PC-3 (cell line): Measurements from ENCODE around the gene SH3BP5. TPM values are rescaled to one million over a fixed set of nuclear protein-coding genes. Genes with fewer than 3 reads are reported as not detected.

Experiments
- ATAC-seq: fragments of 200-7000 bp; cut with Tn5 transposase; 2 replicates; pipeline ENCODE4 v1.9.1; 2020; ENCODE audit warnings: mild to moderate bottlenecking, moderate library complexity
- BruUV-seq: library from RNA; stranded (reverse); fragments of 400-500 nt; replicated peaks from 2 replicates; lab custom pipeline; 2021; lab: Mats Ljungman, UMichigan
- CTCF ChIA-PET: fragments of 300-600 bp; sonication (Branson Sonifier 250); formaldehyde crosslinking; loops from one replicate; lab custom pipeline; 2022; ENCODE audit warnings: antibody characterized with exemption; lab: Charles Lee
- POLR2A ChIA-PET: fragments of 300-600 bp; sonication (Branson Sonifier 250); formaldehyde crosslinking; loops from one replicate; lab custom pipeline; 2022; ENCODE audit warnings: antibody characterized with exemption; ENCODE audit not compliant: unreplicated experiment; lab: Charles Lee
- DNase-seq: peaks from one replicate; pipeline ENCODE4 v3.0.0-alpha.2; 2015
- H2AFZ ChIP-seq: fragments of 300-600 bp; sonication (generic); 2 replicates; pipeline ENCODE4 v1.6.0; 2016; ENCODE audit warnings: antibody characterized with exemption, low read length
- H3F3A ChIP-seq: fragments of 300-600 bp; sonication (generic); one replicate; pipeline ENCODE4 v1.6.0; 2017; ENCODE audit warnings: antibody characterized with exemption, low read length, control low read depth, mild to moderate bottlenecking; ENCODE audit not compliant: unreplicated experiment
- H3K27ac ChIP-seq: fragments of 300-600 bp; sonication (generic); 2 replicates; pipeline ENCODE4 v1.5.1; 2016; ENCODE audit warnings: mild to moderate bottlenecking, low read length
- H3K27me3 ChIP-seq: fragments of 300-600 bp; sonication (generic); 2 replicates; pipeline ENCODE4 v1.6.1; 2016; ENCODE audit warnings: low read length, mixed read lengths
- H3K36me3 ChIP-seq: fragments of 300-600 bp; sonication (generic); 2 replicates; pipeline ENCODE4 v1.6.1; 2016; ENCODE audit warnings: low read depth, mixed run types, low read length, mixed read lengths
- H3K4me1 ChIP-seq: fragments of 300-600 bp; sonication (generic); 2 replicates; pipeline ENCODE4 v1.5.1; 2016; ENCODE audit warnings: low read length; ENCODE audit not compliant: insufficient read depth
- H3K4me2 ChIP-seq: fragments of 300-600 bp; sonication (generic); 2 replicates; pipeline ENCODE4 v1.6.0; 2016; ENCODE audit warnings: low read length
- H3K4me3 ChIP-seq: fragments of 300-600 bp; sonication (generic); 2 replicates; pipeline ENCODE4 v1.5.1; 2016; ENCODE audit warnings: mild to moderate bottlenecking, low read length, mixed read lengths
- H3K79me2 ChIP-seq: fragments of 300-600 bp; sonication (generic); 2 replicates; pipeline ENCODE4 v1.6.1; 2017; ENCODE audit warnings: low read length, mixed read lengths
- H3K9ac ChIP-seq: fragments of 300-600 bp; sonication (generic); 2 replicates; pipeline ENCODE4 v1.6.0; 2016; ENCODE audit warnings: mild to moderate bottlenecking, low read length
- H3K9me2 ChIP-seq: fragments of 300-600 bp; sonication (generic); replicated peaks from 2 replicates; pipeline ENCODE4 v1.6.1; 2016; ENCODE audit warnings: mixed run types, low read length, mixed read lengths
- H3K9me3 ChIP-seq: fragments of 300-600 bp; sonication (generic); 2 replicates; pipeline ENCODE4 v1.6.1; 2016; ENCODE audit warnings: low read length, mixed read lengths
- H4K20me1 ChIP-seq: fragments of 300-600 bp; sonication (generic); 2 replicates; pipeline ENCODE4 v1.6.1; 2016; ENCODE audit warnings: low read length, mixed read lengths
- CTCF ChIP-seq: fragments of 300-600 bp; sonication (generic); conservative IDR thresholded peaks from 2 replicates; pipeline ENCODE4 v1.5.1; 2017; ENCODE audit warnings: antibody characterized with exemption, low read depth, mild to moderate bottlenecking, low read length
- EZH2 ChIP-seq: fragments of 300-600 bp; sonication (generic); IDR thresholded peaks from one replicate; pipeline ENCODE4 v1.6.1; 2017; ENCODE audit warnings: antibody characterized with exemption, mild to moderate bottlenecking, low read length; ENCODE audit not compliant: unreplicated experiment
- EZH2phosphoT487 ChIP-seq: fragments of 300-600 bp; sonication (generic); IDR thresholded peaks from 2 replicates; pipeline ENCODE4 v1.6.1; 2018; ENCODE audit warnings: mild to moderate bottlenecking, antibody characterized with exemption, low read length, borderline replicate concordance
- intact Hi-C: fragments of 100-400 bp; cut with micrococcal nuclease; formaldehyde crosslinking; loops from 2 replicates; pipeline ENCODE4 v1.9.0; 2023
- total RNA-seq: library from RNA; depleted of rRNA; stranded (reverse); fragments of >200 nt; gene quantifications from 2 replicates; pipeline ENCODE4 v1.2.3, GENCODE V29; 2014

Gene SH3BP5
- total RNA-seq, 1 experiment from 2014 or later: 21.2 TPM

DNA sequence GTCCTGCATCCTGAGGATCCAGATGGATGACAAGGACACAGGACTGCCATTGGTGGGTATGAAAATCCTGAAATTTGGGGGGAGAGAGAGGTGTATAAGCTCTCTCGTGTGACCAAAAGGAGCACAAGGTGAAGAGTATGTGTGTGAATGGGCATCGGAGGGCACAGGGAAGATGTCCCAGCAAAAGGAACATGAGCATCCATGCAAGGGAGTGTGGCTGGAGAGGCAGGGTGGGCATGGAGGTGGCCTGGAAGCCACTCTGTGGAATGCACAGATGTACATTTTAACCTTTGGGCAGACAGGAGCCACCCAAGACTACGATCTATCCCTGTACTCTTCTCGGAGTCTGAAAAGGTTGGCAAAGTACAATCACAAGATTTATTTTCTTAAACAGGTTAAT, 71.9 kb downstream of the SH3BP5 start:
- Histone ChIP-seq H3K9me2 (no peaks in the 10 kb centered on the region), H4K20me1 (no peaks in the 10 kb centered on the region), H3K27me3 (no peaks in the 10 kb centered on the region), H2AFZ (no peak overlapping the region), H3K79me2 (no peaks in the 10 kb centered on the region), H3K4me1 (no peaks in the 10 kb centered on the region), H3K4me3 (no peak overlapping the region), H3F3A (no peaks in the 10 kb centered on the region), H3K9ac (no peak overlapping the region), H3K36me3 (peaks cover 31% of the 10 kb centered on the region), H3K4me2 (no peak overlapping the region), H3K9me3 (no peaks in the 10 kb centered on the region), H3K27ac (no peak overlapping the region)
- no TSS peak for BruUV-seq
- TF ChIP-seq CTCF (no peak), EZH2 (no peak), EZH2phosphoT487 (no peak)
- CTCF ChIA-PET: no interaction called here
- ATAC-seq: no peak
- POLR2A ChIA-PET: interaction anchor here (0.5 kb wide), 1 partner anchor 72 kb away, joined by 5 read pairs; the partner anchor contains the start of gene SH3BP5
- intact Hi-C loops: loop anchor here (5.0 kb wide), 1 partner anchor 153 kb away; no protein-coding TSS in a partner anchor
- DNase-seq: no peak

GRCh38 chr3:15258720-15259119, 73.7 kb downstream of the SH3BP5 start:
- Histone ChIP-seq H3K9me2 (no peaks in the 10 kb centered on the region), H3K4me1 (no peaks in the 10 kb centered on the region), H3K9ac (no peak overlapping the region), H4K20me1 (no peaks in the 10 kb centered on the region), H3K79me2 (no peaks in the 10 kb centered on the region), H3K27me3 (no peaks in the 10 kb centered on the region), H3K27ac (no peak overlapping the region), H3K4me3 (no peak overlapping the region), H3K4me2 (no peak overlapping the region), H2AFZ (no peak overlapping the region), H3K9me3 (no peaks in the 10 kb centered on the region), H3K36me3 (peaks cover 36% of the 10 kb centered on the region), H3F3A (no peaks in the 10 kb centered on the region)
- ChIA-PET CTCF (no interaction called here), POLR2A (no interaction called here)
- ATAC-seq (no peak), DNase-seq (no peak)
- no peak for TF ChIP-seq CTCF
- no peak for TF ChIP-seq EZH2phosphoT487
- no peak for TF ChIP-seq EZH2
- BruUV-seq: no TSS peak
- intact Hi-C loops: no loop called here

DNA sequence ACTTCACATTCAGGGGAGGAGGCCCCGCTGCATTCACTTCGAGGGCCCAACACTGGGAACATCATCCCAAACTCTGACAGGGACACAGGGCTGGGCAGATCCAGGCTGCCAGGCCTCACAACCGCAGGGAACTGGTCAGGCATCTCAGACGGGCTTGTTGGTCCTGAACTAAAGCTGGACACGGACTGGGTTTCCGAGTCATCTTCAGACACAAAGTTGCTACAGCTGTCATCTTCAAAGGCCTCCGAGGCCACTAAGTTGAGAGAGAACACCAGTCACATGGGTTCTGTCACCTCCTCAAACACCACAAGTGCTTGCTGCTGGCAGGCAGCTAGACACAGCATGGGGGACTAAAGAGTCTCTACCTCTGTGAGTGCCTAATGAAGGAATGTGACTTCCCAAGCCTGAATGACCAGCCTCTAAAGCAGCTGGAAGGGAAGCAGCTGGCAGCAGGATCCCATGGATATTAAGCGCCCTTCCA, 75.5 kb downstream of the SH3BP5 start:
- H2AFZ ChIP-seq: no peak overlapping the region
- no peak overlapping the region for H3K27ac ChIP-seq
- no peak overlapping the region for H3K9ac ChIP-seq
- no peaks in the 10 kb centered on the region for H3K9me2 ChIP-seq
- H4K20me1 ChIP-seq: no peaks in the 10 kb centered on the region
- peaks cover 39% of the 10 kb centered on the region for H3K36me3 ChIP-seq
- intact Hi-C loops: no loop called here
- BruUV-seq: no TSS peak
- H3K79me2 ChIP-seq: no peaks in the 10 kb centered on the region
- DNase-seq: no peak
- ChIA-PET POLR2A (no interaction called here), CTCF (no interaction called here)
- H3F3A ChIP-seq: no peaks in the 10 kb centered on the region
- TF ChIP-seq EZH2phosphoT487 (no peak), EZH2 (no peak), CTCF (no peak)
- no peaks in the 10 kb centered on the region for H3K4me1 ChIP-seq
- H3K9me3 ChIP-seq: no peaks in the 10 kb centered on the region
- no peak overlapping the region for H3K4me3 ChIP-seq
- no peak for ATAC-seq
- H3K4me2 ChIP-seq: no peak overlapping the region
- H3K27me3 ChIP-seq: no peaks in the 10 kb centered on the region
